Activated naive CD4-positive, alpha-beta T cell treated with Interleukin-2 at 50 U/mL for 16 hours (primary cell): Measurements from ENCODE around the gene SAE1.

Experiments used
- DNase-seq: peaks from one replicate; pipeline ENCODE4 v3.0.0-alpha.2; 2020

The SAE1 gene

DNA sequence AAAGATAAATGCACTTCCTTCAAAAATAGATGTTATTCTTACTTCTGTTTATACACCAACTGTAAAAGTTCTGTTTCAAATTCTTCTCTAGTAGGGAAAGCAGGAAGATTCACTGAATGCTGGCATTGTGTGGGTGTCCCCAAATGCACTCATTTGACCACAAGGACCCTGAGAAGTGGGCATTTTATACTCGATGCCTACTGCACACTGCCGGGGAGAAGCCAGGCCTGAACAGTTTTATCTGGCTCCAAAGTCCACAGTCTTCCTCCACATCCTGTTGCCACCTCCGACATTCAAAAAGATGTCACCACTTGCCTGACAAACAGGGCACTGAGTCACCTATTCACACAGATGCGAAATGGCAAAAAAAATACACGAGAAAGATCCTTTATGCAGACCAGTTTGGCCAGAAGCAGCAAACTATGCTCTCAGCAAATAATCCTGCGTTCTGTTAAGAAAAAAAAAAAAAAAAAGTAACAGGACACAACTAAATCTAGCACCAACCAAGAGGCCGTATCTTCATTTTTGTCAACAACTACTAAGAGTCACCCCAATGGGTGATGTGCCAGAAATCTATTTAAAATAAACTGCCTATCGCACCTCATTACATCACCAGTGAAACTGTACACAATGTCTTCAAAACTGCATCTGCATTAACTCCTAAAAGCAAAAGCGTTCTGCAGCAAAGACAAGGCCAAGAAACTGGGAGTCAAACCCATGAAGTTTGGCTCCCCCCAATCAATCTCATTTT is 23.3 kb upstream of the SAE1 start:
- DNase-seq: peak; percentile 41

DNA sequence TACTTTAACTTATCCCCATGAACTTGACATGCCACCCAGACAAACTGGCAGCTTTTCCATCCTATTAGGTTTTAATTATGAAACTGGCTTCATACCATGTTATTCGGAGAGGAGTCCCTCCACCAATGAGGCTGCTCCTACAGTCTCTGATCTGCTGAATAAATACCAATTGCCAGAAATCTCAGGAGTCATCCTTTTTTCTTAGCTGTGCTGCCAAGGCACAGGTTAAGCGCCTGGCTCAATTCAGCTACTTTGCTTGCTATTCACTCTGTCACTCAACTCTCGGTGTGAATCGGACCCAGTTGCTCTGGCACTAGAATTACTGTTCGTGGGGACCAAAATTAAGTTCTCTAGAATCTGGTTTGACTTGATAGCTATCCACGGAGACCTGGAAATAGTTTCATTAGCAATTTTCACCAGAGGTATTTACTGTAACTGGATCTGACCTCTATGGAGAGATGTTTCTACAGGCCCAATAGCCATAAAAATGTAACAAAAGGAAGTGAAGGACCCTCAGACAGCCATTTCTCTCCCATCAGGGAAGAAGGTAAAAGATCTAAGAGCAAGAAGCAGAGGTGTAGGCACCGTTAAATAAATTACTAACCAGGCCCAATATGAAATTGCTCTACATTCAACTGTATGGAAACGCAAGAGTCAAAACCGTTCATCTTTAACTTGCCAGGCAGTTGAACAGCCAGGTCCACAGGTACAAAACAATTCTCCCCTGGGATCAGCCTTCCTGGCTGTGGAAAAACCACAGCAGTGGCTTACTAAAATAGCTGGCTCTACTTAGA is 22.5 kb upstream of the SAE1 start:
- DNase-seq: no peak

DNA sequence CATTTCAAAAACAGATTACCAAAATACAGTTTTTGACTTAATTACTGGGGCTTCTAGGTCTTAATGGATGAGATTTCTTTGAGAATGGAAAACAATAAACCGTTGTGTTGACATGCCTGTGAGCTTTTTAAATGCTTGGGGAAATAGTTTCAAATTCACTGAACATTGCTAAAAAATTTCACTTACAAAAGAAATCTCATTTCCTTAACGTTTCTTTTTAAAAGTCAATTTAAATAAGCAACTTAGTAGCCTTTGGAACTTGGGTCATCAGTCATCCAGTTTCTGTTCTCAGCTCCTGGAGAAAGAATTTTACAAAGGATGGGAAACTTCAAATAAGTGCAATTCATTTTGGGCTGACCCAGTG is 21.5 kb upstream of the SAE1 start:
- no peak for DNase-seq

DNA sequence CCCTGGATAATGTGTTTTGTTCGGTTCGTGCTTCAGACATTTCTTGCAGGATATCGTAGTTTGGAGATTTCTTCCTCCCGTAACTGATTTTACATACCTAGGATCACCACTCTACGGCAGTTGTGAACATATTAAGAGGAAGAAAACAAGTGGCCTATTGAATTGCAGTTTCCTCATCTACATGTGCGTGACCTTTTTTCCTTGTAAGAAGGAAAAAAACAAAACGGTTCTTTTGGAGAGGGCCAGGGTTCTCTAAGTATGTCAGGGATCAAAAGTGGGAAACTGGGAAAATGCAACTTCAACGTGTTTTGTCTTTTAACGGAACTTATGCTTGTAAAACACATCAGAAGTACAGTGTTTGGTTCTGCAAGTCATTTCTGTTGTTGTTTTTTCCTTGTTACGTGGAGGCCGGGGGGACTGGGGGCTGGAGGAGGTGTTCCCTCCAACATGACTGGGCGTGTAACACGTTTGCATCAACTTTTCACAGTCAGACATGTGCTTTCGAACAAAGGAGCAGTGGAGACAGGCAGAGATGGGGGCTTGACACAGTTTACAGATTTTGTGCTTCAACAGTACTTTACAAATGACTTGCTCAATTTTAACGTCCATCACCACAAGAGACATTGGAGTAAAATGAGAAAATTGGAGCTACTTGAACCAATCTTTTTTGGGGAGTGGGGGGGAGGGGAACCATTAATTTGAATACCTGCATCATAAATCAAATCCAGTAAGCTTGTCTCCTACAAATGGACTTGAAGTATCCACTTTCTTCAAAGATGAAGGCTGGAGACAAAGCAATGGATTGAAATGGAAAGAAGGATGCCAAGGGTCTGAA is 20.9 kb upstream of the SAE1 start:
- peak; percentile 75 for DNase-seq

DNA sequence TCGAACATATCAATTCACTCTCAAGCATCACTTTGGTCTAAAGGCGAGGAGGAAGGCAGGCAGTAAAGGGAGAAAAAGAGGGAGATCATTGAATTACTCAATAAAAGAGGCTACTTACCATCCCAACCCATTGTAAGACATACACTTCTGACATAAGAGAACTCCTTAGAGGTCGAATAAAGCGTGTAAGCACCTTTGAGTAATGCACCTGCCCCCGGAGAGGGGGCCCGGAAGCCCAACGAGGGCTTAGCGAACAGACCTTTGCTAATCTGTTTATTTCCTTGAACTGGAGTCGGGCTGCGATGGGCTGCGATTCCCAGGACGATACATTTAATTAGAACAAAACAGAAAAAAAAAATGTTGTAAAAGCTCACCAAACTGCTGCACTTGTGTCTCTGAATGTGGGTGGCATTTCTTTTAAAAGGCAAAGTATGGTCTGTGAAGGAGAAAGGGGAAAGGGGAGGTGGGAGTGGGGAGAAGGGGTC is 20.1 kb upstream of the SAE1 start:
- peak; percentile 64 for DNase-seq

DNA sequence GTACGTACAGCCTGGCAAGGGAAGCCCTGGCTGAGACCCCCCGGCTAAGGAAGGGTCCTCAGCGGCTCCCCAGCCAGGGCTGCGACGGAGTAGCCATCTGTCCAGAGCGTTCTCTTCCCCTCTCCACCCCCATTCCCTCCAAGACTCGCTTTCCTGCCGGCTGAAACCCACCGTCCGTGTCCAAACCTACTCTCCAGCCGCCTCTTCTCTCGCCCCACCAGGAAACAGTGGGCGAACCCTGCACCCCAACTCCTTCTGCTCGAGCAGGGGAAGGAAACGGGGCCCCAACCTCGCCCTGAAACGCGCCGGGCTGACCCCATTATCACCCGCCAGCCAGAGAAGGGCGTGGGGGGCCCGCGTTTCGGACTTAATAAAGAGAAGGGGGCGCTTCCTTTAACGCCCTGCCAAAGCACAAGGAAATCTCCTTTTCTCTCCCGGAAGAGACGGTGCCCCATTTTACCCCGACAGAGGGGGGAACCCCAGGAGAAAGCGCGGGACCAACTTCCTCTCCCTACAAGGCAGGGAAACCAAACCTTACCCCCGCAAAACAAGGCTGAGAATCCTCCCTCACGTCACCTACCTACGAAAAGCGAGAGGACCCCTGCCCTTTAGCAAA is 19.5 kb upstream of the SAE1 start:
- DNase-seq: peak; percentile 58

DNA sequence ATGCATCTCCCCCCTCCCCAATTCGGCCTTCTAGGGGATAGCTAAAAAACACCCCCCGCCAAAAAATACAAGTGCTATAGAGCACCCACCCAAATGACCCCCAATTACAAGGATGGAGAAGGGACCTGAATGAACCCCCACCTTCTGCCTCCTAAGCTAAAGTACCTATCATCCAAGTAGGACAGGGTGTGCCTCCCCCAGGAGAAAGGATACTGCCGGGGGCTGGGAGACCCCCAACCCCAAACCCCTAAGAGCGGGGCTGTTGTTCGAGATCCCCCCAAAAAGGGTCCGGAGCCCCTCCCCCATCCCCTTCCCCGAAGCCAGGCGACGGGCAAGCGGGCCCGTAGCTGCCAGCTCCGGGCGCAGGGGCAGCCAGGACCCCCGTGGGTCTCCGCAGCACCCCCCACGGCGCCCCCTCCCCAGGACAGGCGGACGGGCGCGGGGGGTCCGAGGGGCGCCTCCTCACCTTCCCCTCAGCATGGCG is 18.9 kb upstream of the SAE1 start:
- no peak for DNase-seq

DNA sequence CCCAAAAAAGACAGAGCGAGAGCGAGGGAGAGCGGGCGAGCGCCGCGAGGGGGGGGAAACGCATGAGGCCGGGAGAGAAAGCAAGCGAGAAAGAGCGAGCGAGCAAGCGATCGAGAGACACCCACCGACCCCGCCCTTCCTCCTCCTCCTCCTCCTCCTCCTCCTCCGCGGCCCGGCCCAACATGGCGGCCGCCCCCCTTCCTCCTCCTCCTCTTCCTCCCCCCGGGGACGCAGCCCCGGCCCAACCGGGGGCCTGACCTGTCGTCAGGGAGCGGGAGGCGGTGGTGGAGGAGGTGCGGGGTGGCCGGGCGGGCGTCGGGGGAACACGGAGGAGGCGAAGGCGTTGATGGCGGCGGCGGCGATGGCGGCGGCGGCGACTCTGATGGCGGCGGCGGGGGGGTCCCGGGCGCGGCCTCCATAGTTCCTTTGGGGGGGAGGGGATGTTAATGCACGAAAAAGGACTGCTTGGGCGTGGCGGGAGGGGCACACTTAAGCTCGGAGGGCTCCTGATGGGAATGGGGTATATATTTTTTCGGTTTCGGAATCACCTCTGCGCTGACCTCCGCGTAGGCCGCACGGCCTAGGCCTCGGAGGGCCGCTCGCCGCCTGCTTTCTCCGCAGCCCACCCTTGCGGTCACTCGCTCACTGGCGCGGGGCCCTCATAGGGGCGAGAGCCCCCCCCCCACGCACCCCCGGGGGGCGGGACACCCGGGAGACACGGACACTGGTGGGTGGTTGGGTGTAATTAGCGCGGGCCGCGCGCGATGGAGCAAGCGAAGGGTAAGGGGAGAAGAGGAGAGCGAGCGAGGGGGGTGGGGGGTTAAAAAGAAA is 18.3 kb upstream of the SAE1 start:
- peak; percentile 86 for DNase-seq

DNA sequence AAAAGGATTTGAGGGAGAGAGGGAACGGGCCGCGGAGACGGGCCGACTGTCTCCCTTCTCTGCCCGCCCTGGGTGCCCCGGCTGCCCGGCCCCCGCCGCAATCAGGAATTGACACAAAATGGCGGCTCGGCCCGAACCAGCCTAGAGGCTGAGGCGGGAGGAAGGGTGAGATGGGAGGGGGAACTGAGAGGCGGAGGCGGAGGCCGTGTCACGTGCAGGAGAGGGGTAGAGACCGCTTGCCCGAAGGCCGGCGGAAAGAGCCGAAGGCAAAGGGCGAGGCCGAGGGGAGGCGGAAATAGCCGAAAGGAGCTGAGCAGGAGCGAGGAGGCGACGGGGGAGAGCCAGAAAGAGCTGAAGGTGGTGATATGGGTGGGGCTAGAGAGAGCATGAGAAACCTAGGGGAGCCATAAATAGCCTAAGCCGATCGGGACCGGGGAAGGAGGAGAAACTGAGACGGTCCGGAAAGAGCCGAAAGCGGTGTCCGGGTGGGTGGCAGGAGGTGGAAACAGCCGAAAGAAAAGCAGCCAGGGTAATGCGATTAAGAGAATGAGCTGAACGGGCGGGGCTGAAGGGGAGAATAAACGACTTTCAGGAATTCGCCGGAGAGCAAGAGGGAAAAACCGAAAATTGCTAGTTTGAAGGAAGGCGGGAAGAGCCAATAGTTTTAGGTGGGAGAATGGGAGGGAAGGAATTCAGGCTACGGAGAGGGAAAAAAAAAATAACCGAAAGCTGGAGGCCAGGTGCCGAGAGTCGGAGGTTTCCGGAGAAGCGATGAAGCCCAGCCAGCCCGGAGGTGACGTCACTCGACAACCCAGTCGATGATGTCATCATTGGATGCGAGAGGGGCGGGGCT is 17.4 kb upstream of the SAE1 start, which contains the start of gene ZC3H4:
ZC3H4 (minus strand) TSS at position 780 of the 853 bp plus-strand sequence. CDS start 1,192 bp downstream, outside the sequence.
- DNase-seq: peak; percentile 100

DNA sequence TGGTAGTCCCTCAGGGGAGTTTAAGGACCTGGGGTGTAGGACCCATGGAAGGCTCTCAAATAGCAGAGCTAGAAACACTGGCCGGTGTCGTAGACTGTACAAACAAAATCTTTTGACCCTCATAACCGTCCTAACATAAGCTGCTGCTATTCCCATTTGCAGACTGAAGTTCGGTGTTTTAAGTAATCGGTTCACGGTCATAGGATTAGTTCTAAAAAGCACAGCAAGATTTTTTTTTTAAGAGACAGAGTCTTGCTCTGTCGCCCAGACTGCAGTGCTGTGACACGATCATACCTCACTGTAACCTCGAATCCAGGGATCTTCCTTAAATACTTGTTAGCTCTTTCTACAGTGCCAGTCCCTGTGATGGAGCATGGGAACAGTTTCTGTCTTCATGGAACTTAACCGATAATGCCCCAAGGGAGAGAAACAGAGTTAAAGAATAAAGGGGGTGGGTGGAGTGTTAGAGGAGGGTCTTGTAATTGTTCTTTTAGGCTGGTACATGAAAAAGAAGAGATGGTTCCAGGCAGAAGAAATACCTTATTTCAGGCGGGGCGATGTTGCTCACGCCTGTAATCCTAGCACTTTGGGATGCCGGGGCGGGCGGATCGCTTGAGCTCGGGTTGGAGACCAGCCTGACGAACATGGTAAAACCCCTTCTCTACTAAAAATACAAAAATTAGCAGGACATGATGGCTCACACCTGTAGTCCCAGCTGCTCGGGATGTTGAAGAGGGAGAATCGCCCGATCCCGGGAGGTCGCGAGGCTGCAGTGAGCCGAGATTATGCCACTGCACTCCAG is 16.6 kb upstream of the SAE1 start:
- DNase-seq: no peak

DNA sequence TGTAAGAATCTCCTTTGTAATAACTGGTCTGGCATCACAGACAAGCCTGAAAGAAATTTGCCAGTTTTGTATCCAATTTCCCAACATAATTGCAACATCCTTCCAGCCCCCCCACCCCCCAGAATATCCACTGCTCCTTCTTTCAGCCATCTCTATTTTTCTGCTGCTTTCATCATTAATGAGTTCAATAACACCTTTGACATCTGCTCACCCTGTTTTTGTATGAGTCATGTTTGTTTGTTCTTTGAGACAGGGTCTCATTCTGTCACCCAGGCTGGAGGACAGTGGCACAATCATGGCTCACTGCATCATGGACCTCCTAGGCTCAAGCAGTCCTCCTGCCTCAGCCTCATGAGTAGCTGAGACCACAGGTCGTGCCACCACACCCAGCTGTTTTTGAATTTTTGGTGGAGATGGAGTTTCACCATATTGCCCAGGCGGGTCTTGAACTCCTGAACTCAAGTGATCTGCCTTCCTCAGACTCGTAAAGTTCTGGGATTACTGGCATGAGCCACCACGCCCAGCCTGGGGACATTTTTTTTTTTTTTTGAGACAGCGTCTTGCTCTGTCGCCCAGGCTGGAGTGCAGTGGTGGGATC is 10.1 kb upstream of the SAE1 start:
- DNase-seq: no peak

DNA sequence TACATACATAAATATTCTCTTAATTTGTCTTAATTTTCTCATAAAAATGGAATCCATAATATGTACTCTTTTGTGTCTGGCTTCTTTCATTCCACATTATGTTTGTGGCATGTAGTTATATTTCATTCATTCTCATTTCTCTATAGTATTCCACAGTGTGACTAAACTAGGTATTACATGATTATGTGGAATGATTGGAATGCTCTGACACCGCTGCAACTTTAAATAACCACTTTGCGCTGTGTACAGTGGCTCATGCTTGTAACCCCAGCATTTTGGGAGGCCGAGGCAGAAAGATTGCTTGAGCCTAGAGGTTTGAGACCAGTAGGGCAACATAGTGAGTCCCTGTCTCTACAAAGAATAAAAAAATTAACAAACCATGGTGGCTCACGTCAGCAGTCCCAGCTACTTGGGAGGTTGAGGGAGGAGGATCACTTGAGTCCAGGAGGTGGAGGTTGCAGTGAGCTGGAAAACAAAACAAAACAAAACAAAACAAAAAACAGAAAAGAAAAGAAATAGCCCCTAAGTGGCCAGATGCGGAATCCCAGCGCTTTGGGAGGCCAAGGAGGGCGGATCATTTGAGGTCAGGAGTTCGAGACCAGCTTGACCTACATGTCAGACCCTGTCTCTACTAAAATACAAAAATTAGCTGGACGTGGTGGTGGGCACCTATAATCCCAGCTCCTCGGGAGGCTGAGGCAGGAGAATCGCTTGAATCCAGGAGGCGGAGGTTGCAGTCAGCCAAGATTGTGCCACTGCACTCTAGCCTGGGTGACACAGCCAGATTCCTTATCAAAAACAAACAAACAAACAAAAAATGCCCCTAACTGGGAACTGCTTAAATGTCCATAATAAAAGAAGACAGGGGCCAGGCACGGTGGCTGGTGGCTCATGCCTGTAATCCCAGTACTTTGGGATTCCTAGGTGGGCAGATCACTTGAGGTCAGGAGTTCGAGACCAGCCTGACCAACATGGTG is 8.0 kb upstream of the SAE1 start:
- DNase-seq: no peak

DNA sequence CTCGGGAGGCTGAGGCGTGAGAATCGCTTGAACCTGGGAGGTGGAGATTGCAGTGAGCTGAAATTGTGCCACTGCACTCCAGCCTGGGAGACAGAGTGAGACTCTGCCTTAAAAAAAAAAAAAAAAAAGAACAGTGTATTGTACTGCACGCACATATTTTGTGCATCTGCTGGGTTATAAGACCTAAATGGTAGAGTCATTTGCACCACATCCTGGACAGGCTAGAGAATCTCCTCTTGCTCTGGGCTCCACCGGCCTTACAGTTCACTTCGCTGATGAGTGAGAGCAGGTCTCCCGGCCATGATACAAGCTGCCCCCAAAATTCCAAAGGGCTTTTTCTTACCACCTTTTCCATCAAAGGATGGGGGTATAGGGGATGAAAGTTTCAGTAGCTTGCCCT is 7.2 kb upstream of the SAE1 start:
- DNase-seq: no peak

DNA sequence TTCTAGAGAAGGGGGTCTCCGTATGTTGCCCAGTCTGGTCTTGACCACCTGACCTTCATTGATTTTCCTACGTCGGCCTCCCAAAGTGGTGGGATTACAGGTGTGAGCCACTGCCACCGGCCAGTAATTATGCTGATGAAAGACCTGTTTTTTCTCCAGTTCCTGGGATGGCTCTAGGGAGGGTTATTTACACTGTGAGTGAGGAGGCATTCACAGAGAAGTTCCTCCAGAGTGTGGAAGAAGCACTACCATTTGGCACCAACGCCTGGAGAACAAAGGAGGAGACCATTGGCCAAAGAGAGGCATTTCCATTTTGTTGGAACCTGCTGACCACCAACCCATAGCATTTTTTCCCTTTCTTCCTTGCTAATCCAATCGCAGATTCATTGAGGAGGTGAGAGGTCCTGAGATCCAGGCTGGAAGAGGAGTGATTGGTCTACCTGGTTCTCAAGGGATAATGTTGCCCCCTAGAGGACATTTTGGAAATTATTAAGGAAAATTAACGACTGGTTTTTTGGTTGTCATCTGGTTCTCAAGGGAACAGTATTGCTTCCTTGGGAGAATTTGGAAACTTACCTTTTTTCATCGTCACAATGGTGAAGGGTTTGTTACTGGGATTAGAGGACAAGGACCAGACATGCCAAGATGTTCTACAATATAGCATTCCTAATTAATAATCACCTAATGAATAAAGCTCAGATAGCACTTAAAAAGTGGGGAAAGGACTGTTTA is 5.5 kb upstream of the SAE1 start:
- no peak for DNase-seq

DNA sequence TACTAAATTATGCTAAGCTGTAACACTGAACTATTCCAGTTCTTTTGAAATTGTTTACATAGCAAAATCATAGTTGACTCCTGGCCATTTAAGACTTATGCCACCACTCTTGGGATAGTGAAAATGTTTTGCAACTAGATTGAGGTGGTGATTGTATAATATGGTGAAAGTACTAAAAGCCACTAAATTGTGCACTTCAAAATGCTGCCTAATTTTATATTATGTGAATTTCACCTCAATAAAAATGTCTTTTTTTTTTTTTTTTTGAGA is 5.0 kb upstream of the SAE1 start:
- DNase-seq: no peak

DNA sequence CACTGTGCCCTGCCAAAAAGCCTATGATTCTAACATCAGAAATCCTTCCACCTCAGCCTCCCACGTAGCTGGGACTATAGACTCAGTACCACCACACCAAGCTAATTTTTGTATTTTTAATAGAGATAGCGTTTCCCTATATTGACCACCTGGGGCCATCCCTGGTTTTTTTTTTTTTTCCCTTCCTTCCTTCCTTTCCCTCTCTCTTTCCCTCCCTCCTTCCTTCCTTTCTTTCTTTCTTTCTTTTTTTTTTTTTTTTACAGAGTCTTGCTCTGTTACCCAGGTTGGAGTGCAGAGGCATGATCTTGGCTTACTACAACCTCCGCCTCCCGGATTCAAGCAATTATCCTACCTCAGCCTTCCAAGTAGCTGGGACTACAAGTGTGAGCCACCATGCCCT is 1.1 kb upstream of the SAE1 start:
- DNase-seq: no peak

DNA sequence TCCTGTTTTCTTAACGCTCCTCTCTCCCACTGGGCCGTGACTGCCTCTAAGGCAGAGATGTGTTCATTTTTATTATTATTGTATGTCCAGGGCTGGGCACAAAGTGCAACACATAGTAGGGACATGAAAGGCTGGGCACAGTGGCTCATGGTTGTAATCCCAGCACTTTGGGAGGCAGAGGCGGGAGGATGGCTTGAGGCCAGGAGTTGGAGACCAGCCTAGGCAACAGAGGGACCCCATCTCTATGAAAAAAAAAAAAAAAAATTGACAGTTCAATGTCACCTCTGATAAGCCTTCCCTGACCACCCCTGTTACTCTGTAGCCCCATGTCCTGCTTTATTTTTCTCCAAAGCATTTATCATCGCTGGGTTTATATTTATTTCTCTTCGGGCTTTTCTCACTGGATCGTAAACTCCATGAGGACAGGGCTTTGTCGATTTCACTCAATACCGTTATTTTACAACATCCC is 481 bp upstream of the SAE1 start:
- DNase-seq: no peak
